ENCODE measurements around the gene COL11A2.

- TF ChIP-seq CTCF (conservative IDR thresholded peaks at IDR 0.05; ENCODE audit: low read depth, low read length), result no peak
- no peak for TF ChIP-seq EZH2 (IDR thresholded peaks at IDR 0.05; ENCODE audit: low read length, unreplicated experiment)
Measured at GRCh38 chr6:33175436-33176069, 16.7 kb downstream of the COL11A2 start.

Data from PC-3 (cell line).